HUES64 (cell line): ENCODE data around the gene ELMO1.

Experiments used
- H3K27ac ChIP-seq: 2 replicates; pipeline ENCODE4 v1.7.0; 2013; ENCODE audit warnings: low read depth, low read length, inconsistent platforms
- H3K27me3 ChIP-seq: 2 replicates; pipeline ENCODE4 v1.6.1; 2013; ENCODE audit warnings: mild to moderate bottlenecking, low read length; ENCODE audit not compliant: insufficient read depth
- H3K36me3 ChIP-seq: 2 replicates; pipeline ENCODE4 v1.6.1; 2013; ENCODE audit warnings: mild to moderate bottlenecking, low read length; ENCODE audit not compliant: insufficient read depth
- H3K4me1 ChIP-seq: 2 replicates; pipeline ENCODE4 v1.6.1; 2013; ENCODE audit warnings: mild to moderate bottlenecking, low read length, moderate library complexity; ENCODE audit not compliant: insufficient read depth
- H3K4me3 ChIP-seq: 2 replicates; pipeline ENCODE4 v1.5.1; 2013; ENCODE audit warnings: mild to moderate bottlenecking, low read length, moderate library complexity
- H3K9ac ChIP-seq: 2 replicates; pipeline ENCODE4 v1.6.1; 2013; ENCODE audit warnings: mild to moderate bottlenecking, low read depth, low read length
- H3K9me3 ChIP-seq: 2 replicates; pipeline ENCODE4 v1.6.1; 2013; ENCODE audit warnings: low read depth, low read length; ENCODE audit not compliant: insufficient read depth
- WGBS: fragments of 150-250, 120-280 bp; methylation state at CpG from one replicate; pipeline ENCODE4 v1.1.7; 2013; ENCODE audit warnings: missing lambda C conversion rate; 5-methylcytosine and 5-hydroxymethylcytosine counted together

The ELMO1 gene

GRCh38 chr7:37342176-37342687 is 106.4 kb downstream of the ELMO1 start:
- Histone ChIP-seq H3K4me3 (no peak overlapping the region), H3K27ac (no peak overlapping the region), H3K9ac (no peak overlapping the region), H3K36me3 (no peaks in the 10 kb centered on the region), H3K27me3 (no peaks in the 10 kb centered on the region), H3K4me1 (peaks cover 5% of the 10 kb centered on the region; the same call in 1 of the 2 replicates), H3K9me3 (no peaks in the 10 kb centered on the region)
- WGBS: 96% methylated on average over 8 of the region's 8 CpGs

GRCh38 chr7:37341033-37341630 is 107.5 kb downstream of the ELMO1 start:
- peaks cover 5% of the 10 kb centered on the region; the same call in 1 of the 2 replicates for H3K4me1 ChIP-seq
- H3K27me3 ChIP-seq: no peaks in the 10 kb centered on the region
- no peak overlapping the region for H3K9ac ChIP-seq
- H3K27ac ChIP-seq: no peak overlapping the region
- H3K4me3 ChIP-seq: no peak overlapping the region
- H3K36me3 ChIP-seq: no peaks in the 10 kb centered on the region
- 86% methylated on average over 6 of the region's 6 CpGs for WGBS
- no peaks in the 10 kb centered on the region for H3K9me3 ChIP-seq

- no peaks in the 10 kb centered on the region for H3K36me3 ChIP-seq
- no peak overlapping the region for H3K4me3 ChIP-seq
- no peaks in the 10 kb centered on the region for H3K9me3 ChIP-seq
- H3K27me3 ChIP-seq: no peaks in the 10 kb centered on the region
- no peak overlapping the region for H3K9ac ChIP-seq
- H3K4me1 ChIP-seq: no peaks in the 10 kb centered on the region
- no peak overlapping the region for H3K27ac ChIP-seq
- WGBS: 84% methylated on average over 1 of the region's 1 CpG
Observed at GRCh38 chr7:37338966-37339365, 109.7 kb downstream of the ELMO1 start.

GRCh38 chr7:37337522-37337921 is 111.1 kb downstream of the ELMO1 start:
- Histone ChIP-seq H3K36me3 (no peaks in the 10 kb centered on the region), H3K4me3 (no peak overlapping the region), H3K27ac (no peak overlapping the region), H3K9ac (no peak overlapping the region), H3K9me3 (no peaks in the 10 kb centered on the region), H3K4me1 (no peaks in the 10 kb centered on the region), H3K27me3 (no peaks in the 10 kb centered on the region)
- 93% methylated on average over 1 of the region's 1 CpG for WGBS

GRCh38 chr7:37336259-37336658 is 112.4 kb downstream of the ELMO1 start:
- no peak overlapping the region for H3K9ac ChIP-seq
- H3K9me3 ChIP-seq: no peaks in the 10 kb centered on the region
- H3K27ac ChIP-seq: no peak overlapping the region
- 94% methylated on average over 4 of the region's 5 CpGs for WGBS
- 0 out of 2 replicates have a peak, but pooled peaks cover 4% of the 10 kb centered on the region for H3K36me3 ChIP-seq
- H3K4me1 ChIP-seq: no peaks in the 10 kb centered on the region
- H3K4me3 ChIP-seq: no peak overlapping the region
- H3K27me3 ChIP-seq: no peaks in the 10 kb centered on the region

- Histone ChIP-seq H3K4me1 (no peaks in the 10 kb centered on the region), H3K4me3 (no peak overlapping the region), H3K36me3 (0 out of 2 replicates have a peak, but pooled peaks cover 4% of the 10 kb centered on the region), H3K9ac (no peak overlapping the region), H3K27me3 (no peaks in the 10 kb centered on the region), H3K9me3 (peaks cover 8% of the 10 kb centered on the region; the same call in 1 of the 2 replicates), H3K27ac (no peak overlapping the region)
- 80% methylated on average over 1 of the region's 1 CpG for WGBS
Observed at GRCh38 chr7:37333075-37333474, 115.6 kb downstream of the ELMO1 start.

GRCh38 chr7:37332243-37333016 is 116.2 kb downstream of the ELMO1 start:
- WGBS: 92% methylated on average over 9 of the region's 9 CpGs
- Histone ChIP-seq H3K27ac (no peak overlapping the region), H3K9ac (no peak overlapping the region), H3K9me3 (peaks cover 8% of the 10 kb centered on the region; the same call in 1 of the 2 replicates), H3K36me3 (0 out of 2 replicates have a peak, but pooled peaks cover 4% of the 10 kb centered on the region), H3K4me1 (0 out of 2 replicates have a peak, but pooled peaks cover under 1% of the 10 kb centered on the region), H3K4me3 (no peak overlapping the region), H3K27me3 (no peaks in the 10 kb centered on the region)

GRCh38 chr7:37330775-37331174 is 117.9 kb downstream of the ELMO1 start:
- Histone ChIP-seq H3K4me3 (no peak overlapping the region), H3K4me1 (peaks cover 10% of the 10 kb centered on the region; the same call in 1 of the 2 replicates), H3K27ac (no peak overlapping the region), H3K9me3 (peaks cover 8% of the 10 kb centered on the region; the same call in 1 of the 2 replicates), H3K9ac (no peak overlapping the region), H3K36me3 (0 out of 2 replicates have a peak, but pooled peaks cover 4% of the 10 kb centered on the region), H3K27me3 (no peaks in the 10 kb centered on the region)
- 48% methylated on average over 2 of the region's 2 CpGs for WGBS

- Histone ChIP-seq H3K9me3 (peaks cover 8% of the 10 kb centered on the region; the same call in 1 of the 2 replicates), H3K27ac (no peak overlapping the region), H3K27me3 (no peaks in the 10 kb centered on the region), H3K9ac (no peak overlapping the region), H3K4me3 (no peak overlapping the region), H3K4me1 (peaks cover 10% of the 10 kb centered on the region; the same call in 1 of the 2 replicates), H3K36me3 (0 out of 2 replicates have a peak, but pooled peaks cover 4% of the 10 kb centered on the region)
- 93% methylated on average over 2 of the region's 2 CpGs for WGBS
Observed at GRCh38 chr7:37329940-37330339, 118.7 kb downstream of the ELMO1 start.

- H3K9me3 ChIP-seq: peaks cover 8% of the 10 kb centered on the region; the same call in 1 of the 2 replicates
- no peak overlapping the region for H3K4me3 ChIP-seq
- H3K36me3 ChIP-seq: 0 out of 2 replicates have a peak, but pooled peaks cover 4% of the 10 kb centered on the region
- no peak overlapping the region for H3K27ac ChIP-seq
- H3K27me3 ChIP-seq: no peaks in the 10 kb centered on the region
- H3K9ac ChIP-seq: no peak overlapping the region
- WGBS: 88% methylated on average over 1 of the region's 1 CpG
- peaks cover 10% of the 10 kb centered on the region; the same call in 1 of the 2 replicates for H3K4me1 ChIP-seq
Observed at GRCh38 chr7:37327288-37327687, 121.4 kb downstream of the ELMO1 start.

- whole genome bisulfite sequencing: 92% methylated on average over 4 of the region's 4 CpGs
- Histone ChIP-seq H3K4me3 (no peak overlapping the region), H3K9ac (no peak overlapping the region), H3K27ac (no peak overlapping the region), H3K36me3 (no peaks in the 10 kb centered on the region), H3K4me1 (peaks cover 10% of the 10 kb centered on the region; the same call in 1 of the 2 replicates), H3K27me3 (no peaks in the 10 kb centered on the region), H3K9me3 (no peaks in the 10 kb centered on the region)
Observed at GRCh38 chr7:37323966-37324365, 124.7 kb downstream of the ELMO1 start.
